HG03159 (cell line): ENCODE results near the gene INPP5A.

ENCODE experiments used
- ATAC-seq: cut with Tn5 transposase; IDR thresholded peaks from one replicate; pipeline ENCODE4 v1.9.1; 2021; ENCODE audit warnings: mild to moderate bottlenecking, moderate library complexity; ENCODE audit not compliant: unreplicated experiment

Gene INPP5A

DNA sequence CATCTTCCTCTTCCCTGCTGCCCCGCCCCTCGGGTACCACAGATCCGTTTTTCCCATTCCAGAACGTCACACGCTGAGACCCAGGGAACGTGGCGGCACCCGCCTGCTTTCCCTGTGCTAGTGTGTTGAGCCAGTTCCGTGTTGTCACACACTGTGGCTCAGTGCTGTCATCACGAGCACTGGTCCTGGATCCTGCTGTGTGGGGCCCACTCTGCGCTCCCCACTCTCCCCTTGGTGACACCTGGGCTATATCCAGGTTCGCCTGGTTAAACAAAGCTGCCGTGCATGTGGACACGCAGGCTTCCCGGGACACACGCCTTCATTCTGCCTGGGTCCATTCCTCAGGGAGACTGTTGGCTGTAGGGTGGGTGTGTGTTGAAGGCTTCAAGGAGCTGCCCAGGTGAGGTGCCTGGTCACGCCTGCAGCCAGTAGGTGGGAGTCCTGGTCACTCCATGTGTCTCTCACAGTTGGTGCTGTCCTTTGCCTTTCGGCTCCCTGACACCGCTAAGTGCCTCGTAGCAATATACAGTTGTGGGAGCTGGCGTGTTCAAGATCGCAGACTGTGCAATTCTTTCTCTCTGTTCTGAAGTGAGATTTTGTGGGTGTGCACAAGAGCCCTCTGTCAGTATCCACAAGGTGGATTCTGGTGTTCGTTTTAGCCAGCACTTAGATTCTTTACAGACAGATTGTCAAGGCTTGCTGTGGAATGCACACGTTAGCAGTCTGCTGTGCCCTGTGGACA, 88.6 kb downstream of the INPP5A start:
- no peak for ATAC-seq

DNA sequence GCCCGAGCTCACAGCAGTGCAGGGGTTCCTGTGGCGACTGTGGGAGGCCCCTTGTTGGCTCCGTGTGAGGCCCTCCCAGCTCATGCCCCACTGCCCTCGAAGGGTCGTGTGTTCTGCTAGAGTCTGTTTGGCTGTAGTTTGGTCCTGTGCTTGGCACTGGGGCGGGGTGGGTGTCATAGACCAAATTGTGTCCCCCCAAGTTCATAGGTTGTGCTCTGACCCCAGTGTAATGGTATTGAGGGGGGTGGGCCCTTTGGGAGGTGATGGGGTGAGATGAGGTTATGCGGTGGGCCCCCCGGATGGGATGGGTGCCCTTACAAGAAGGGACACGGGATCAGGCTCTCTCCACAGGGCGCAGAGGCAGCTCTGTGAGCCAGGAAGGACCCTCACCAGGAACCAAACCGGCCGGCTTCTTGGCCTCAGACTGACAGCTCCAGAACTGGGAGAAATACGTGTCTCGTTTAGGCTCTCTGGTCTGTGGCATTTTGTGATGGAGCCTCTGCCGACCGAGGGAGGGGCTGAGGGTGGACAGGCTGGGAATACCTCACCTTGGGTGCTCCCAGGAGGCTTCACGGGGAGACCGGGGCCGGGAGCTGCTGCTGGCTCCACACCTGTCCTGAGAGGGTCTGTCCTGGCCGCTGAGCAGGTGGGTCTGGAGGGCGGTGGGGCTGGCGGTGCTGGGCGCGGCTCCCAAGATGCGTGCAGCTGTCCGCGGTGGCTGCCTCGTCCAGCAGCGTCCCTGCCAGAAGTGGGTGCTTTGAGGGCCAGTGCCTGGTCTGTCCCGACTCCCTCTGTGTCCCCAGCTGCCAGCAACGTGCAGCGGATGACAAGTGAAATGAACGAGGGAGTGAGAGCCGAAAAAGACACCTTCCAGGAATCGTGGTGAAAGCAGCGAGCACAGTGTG, 89.4 kb downstream of the INPP5A start:
- no peak for ATAC-seq

DNA sequence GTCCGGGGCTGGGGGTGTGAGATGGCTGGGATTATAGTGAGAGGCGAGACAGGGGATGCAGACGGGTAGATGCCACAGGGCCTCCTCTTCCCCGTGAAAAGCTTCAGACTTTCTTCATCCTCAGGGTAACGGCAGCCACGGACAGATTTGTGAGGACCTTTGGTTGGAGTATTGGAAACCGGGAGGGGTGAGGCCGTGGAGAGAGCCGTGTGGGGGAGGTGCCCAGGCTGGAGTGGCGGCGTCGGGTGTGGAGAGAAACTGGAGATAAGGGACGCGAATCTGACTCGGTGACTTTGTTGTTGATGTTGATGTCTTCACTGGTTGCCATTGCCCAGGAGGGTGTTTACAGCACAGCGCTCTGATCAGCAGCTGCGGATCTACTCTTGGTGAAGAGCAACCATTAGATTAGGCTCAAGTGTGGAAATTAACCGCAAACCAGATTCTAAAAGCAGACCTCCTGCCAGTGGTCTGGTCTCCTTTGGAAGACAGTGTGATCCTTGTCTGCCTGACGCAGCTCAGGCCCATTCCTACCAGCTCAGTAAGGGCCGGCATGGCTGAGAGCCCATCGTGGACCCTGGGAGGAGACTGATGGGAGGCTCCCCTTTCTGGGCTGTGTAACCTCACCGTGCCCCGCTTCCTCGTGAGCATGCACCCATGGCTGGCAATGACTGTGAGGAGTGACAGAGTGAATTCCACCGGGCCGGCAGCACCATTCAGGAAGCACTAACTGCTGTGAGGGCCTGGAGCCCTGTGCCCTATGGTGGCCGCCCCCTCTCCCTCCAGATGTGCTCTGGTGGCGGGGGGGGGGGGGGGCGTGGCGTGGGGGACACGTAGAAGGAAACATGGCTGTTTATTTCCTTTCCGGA, 90.3 kb downstream of the INPP5A start:
- no peak for ATAC-seq

DNA sequence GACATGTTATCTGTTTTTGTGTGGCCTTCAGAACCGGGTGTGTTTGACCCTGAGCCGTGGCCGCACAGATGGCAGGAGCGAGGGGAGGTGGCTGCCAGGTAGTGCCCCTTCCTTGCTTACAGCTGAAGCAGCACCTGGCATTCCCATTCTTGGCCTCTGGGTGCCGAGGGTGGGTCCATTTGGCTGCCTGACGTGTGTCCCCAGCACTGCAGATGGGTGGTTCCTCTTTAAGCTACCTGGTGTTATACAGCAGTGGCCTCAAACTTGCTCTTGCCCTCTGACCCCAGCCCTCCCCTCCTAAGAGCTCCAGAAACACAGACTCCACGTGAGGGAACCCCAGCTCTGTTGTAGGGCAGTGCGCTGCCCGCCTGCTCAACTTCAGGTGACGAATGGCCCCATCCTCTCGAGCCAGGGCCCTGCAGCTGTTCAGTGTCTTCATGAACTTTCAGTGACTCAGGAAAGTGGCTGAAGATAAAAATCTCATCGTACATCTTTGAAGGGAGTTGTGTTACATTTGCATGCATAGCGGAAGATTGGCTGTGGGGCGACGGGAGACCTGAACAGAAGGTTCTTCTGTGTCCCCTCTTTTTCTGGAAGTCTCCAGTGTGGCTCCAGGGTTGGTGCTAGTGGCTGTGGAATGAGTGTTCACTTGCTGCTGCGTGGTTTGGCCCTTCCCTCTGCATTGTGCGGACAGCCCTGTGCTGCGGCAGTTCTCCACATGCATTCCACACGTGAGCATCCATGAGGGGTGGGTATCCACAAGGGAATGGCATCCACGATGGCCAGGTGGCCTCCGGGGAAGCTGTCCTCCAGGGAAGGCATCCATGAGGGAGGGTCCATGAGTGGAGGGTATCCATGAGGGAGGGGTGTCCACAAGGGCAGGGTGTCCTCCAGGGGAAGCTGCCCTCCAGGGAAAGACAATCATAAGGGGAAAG, 91.6 kb downstream of the INPP5A start:
- no peak for ATAC-seq

DNA sequence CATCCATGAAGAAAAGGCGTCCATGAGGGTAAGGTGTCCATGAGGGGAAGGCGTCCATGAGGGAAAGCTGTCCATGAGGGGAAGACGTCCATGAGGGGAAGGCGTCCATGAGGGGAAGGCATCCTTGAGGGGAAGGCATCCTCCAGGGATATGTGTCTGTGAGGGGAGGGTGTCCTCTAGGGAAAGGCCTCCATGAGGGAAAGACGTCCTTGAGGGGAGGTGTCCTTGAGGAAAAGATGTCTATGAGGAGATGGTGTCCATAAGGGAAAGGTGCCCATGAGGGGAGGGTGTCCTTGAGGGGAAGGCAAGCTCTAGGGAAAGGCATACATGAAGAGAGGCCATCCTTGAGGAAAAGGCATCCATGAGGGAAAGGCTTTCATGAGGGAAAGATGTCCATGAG, 92.6 kb downstream of the INPP5A start:
- ATAC-seq: no peak

DNA sequence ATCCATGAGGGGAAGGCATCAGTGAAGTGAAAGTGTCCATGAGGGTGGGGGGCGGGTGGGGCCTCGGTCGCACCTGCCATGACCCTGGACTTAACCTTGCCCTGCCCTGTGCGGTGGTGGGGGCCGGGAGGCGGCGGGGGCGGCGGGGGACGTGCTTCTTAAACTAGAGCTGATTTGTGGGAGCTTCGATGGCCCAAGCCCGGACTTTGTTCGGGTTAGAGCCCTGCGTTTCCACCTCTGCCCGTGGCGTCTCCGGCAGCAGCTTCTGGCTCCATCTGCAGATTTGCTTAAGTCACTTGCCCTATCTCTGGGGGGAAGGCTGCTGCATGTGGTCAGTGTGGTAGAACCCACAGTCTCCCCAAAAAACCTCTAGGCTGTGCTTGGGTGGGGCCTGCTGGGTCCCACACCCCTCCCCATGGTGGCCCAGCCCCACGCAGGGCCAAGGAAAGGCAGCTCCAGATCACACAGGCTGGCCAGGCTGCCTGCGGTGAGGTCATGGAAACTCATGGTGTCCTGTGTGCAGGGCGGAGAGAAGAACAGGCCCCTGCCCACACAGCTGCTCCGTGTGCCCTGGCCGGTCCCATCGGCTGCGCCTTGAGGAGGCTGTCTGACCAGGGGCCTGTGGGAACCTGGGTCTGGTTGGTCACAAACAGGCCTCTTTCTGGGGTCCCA, 93.2 kb downstream of the INPP5A start:
- ATAC-seq: no peak

DNA sequence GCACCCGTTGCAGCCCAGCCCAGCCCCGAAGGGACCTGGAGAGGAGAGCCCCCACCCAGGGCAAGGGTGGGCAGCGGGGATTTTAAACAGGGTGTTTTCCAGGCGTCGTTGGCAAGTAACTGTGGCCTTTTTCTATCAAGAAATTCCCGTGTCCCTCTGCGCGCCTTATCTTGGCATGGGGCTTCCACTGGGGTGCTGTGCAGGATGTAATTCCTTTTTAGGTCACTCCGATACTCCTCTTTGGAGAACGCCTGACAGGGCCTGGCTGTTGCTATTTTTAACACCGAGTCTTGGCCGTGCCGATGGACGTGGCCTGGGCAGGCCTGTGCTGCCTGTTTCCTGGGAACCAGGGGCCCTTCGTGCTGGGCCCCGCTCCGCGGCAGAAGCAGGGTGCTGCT, 93.8 kb downstream of the INPP5A start:
- ATAC-seq: no peak

DNA sequence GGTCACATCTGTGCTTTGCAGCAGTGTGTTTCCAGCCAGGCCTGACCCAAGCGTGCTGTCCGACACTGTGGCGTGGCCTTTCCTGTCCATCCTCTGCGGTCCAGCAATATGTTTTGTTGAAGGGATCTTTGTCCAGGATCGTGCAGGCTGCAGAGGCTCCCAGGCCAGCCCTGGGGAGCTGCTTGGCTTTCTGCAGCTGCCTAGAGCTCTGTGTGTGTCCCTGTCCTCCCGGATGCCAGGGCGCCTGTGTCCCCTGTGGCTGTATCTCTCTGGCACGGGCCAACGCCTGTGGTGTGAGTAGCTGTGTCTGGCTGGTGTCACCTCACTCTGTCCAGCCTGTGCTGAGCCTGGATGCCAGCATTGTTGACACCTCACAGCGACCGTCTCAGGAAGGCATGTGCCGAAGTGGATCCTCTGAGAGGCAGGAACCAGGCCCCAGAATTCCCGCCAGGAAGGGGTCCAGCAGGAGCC, 94.5 kb downstream of the INPP5A start:
- no peak for ATAC-seq

DNA sequence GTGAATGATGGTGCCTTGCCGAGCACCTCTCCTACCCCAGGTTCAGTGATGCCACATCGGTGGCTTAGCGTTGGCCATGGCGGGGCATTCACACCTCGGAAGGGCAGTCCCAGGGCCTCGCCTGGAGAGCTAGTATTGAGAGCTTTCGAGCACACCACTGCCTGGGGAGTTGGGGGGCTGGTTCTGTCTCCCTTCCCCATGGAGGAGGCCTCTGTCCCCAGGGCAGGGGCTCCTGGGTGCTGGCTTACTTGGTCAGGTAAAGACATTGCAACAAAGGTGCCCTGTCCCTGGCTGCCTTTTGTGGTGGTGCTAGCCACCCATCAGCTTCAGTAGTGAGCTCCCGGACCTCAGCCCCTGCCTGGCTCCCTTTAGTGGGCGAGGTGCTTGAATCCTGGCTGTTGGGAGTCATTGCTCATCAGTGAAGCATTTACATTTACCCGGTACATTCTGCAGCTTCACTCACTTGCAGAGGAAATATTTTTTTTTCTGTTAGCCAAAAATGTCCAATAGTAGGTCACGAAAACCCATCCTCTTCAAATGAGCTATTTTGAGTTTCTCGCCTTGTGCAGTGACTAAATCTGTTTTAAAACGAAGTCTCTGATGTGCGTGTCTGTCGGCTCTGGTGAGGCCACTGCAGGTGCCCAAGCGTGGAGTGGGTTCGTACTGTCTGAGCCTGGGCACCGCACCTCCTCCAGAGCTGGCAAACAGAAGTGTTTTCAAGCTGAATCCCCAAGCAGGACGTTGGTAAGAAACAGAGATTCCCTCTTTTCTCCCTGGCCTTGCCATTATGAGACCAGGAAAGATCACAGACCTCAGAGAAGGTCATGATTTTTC, 95.5 kb downstream of the INPP5A start:
- no peak for ATAC-seq

DNA sequence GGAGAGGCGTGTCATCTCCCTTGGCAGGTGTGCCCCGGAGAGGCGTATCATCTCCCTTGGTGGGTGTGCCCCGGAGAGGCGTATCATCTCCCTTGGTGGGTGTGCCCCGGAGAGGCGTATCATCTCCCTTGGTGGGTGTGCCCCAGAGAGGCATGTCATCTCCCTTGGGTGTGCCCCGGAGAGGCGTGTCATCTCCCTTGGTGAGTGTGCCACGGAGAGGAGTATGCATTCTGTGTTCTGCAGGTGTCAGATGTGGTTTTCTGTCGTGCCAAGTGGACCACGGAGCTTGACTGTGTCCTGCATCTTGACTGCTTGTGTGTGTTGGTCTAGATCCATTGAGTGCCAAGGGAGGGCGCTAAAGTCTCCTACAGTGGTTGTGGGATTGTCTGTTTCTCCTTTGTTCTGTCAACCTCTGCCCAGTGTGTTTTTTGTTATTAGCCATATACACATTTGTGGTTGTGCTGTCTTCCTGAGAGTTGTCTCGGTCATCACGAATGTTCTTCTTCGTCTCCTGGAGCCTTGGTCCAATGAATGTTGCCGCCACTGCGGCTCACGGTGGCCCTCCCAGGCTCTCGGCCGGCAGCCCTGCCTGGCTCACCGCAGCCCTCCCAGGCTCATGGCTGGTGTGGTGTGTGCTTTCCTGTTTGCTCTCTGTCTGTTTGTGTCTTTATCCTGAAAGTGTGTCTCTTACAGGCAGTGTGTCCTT, 96.8 kb downstream of the INPP5A start:
- no peak for ATAC-seq

DNA sequence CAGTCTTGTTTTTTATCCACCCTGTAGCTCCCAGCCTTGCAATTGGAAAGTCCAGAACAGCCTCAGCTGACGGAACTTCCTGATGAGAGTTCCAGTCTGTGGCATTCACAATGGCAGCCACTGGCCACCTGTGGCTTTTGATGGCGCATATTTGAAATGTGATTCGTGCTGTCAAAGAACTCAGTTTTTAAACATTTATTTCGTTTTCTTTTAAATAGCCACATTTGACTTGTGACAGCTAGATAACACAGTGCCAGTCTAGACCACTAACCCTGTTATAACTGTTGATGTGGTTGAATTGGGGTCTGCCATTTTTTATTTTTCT, 97.3 kb downstream of the INPP5A start:
- no peak for ATAC-seq

DNA sequence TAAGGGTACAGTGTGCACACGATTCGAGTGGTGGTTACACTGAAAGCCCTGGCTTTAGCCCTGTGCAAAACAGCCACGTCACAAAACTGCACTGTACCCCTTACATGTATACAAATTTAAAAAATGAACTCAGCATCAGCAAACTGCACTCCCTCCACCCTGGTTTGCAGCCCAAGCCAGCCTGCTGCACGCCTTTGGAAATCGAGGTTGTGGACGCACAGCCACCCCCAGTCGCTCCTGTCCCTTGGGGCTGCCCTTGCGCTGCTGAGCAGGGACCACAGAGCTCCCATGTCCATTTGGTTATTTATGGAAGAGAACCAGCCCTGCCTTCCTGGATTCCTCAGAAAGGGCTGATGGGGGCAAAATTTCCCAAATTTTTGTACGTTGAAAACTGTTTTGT, 98.8 kb downstream of the INPP5A start:
- ATAC-seq: no peak

DNA sequence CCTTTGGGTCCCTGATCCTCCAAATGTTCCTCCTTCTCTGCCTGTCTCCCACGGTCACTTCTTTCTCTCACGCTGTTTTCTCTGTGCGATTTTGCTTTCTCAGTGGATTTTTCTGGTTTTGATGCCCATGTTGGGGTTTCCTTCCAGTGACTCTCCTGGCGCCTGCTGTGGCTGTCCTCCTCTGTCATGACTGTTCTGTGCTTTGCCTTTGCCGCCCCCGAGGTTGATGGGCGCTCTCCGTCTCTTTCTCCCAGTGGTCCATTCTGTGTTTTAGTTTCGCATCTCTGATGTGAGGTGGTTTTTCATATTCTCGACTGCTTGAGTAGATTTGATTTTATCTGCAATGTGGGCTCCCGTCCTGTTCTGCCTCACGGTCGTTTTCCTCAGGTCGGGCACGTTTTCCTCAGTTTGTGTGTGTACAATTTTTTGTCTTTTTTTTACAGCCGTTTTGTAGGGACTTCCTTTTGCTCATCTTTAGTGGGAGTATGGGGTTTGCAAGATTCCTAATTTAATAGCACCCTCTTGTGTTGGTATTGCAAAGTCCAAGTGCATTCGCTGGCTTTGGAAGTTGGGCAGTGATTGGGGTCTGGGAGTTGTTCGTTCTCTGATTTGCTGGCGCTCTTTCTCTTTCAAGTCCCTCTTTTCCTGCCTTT, 100.0 kb downstream of the INPP5A start:
- no peak for ATAC-seq

DNA sequence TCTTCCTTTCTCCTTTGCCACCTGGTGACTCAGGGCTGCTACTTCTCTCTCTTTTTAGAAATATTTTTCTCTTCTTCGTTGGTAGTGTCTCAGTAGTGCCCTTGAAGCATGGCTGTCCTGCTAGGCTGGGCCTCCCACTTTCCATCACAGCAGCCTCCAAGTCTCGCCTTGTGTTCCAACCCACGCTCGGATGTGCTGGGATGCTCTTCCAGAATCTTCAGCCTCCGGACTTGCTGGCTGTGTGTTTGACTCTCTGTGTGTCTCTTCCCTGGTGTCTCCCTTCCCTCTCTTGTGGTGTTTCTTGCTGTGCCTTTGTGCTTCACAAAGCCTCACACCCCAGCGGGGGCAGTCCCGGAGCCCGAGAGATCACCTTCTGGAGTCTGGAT, 100.5 kb downstream of the INPP5A start:
- ATAC-seq: no peak

DNA sequence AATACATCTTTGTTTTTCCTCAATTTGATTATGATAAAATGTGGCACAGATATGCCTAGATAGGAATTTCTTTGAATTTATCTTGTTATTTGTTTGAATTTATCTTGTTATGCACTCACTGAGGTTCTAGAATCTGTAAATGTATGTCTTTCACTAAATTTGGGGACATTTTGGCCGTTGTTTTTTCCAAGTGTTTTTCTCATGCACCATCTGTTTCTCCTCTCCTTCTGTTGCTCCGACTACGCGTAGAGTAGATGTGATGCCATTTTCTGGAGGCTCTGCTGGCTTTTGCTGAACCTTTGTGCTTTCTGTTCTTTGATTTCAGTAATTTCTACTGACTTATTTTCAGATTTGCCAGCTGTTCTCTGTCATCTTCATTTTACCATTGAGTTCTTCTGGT, 101.9 kb downstream of the INPP5A start:
- ATAC-seq: no peak

DNA sequence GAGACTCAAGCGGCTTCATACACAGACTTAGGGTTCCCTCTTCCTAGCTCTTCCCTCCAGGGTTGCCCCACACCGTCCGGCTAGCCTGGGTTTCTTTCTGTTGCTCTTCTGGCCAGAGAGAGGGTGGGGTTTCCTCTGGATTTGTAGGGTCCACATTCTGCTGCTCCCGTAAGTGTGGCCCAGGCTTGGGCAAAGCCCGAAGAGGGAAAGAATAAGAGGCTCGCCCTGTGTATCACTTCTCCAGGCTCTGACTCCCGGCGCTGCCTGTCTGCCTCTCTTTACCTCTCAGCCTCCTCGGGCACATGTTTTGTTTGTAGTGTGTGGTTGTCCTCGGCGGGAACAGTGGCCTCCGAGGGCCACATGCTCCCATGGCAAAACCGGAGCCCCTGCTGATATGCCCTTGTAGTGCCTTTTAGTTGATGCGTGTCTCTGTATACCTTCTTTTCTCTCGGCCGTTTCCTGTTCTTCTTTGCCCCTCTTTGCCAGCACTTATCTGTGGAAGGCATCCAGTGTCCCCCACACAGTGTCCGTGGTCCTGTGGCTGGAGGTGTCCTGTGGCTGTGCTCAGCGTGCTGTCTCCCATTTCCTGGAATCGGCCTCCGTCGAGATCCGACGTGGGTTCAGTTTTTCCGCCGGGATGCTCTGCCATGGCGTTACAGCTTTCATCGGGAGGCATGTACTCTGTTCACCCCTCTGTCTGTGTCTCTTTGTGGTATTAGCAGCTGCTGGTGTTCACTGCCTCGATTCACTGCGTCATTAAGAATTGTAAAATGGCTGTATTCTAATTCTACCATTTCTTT, 102.9 kb downstream of the INPP5A start:
- ATAC-seq: no peak

DNA sequence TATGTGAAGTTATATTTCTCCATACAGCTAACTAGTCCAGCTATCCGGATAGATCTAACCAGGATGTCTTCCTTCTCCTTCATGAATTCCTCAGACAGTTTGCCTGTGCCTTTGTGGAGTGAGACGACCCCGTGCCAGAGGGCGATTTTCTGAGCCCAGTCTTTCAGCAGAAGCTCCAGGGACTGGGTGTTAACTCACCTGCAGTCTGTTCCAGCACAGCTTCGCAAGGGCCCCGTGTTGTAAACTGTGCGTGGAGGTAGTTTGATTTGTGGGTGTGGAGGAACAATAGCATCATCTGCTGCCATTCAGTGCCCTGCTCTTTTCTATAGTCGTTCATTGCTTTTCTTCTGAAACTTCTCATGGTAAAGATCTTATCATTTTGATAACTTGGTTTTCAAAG, 103.8 kb downstream of the INPP5A start:
- no peak for ATAC-seq
